Stimulated activated naive CD8-positive, alpha-beta T cell treated with anti-CD3 and anti-CD28 coated beads, Interleukin-15, Interleukin-2, amounts not matched to agents 100 ng/mL and 50 ng/mL, for 24 hours (primary cell): ENCODE measurements around the gene HMOX1.
"Not testable (repeated sequence)": the region's sequence is repeated elsewhere in the genome, so short reads cannot be mapped to it uniquely, and the experiment has no call there.

Experiments used
- H3K27ac Mint-ChIP-seq: one replicate; pipeline ENCODE4 v1.8.0; 2021; ENCODE audit warnings: mild to moderate bottlenecking, mixed read lengths
- H3K27me3 Mint-ChIP-seq: one replicate; pipeline ENCODE4 v1.8.0; 2021; ENCODE audit warnings: mixed read lengths
- H3K36me3 Mint-ChIP-seq: one replicate; pipeline ENCODE4 v1.8.0; 2021; ENCODE audit warnings: low read depth, mixed read lengths
- H3K4me1 Mint-ChIP-seq: one replicate; pipeline ENCODE4 v1.8.0; 2021; ENCODE audit warnings: low read depth, mixed read lengths
- H3K4me3 Mint-ChIP-seq: one replicate; pipeline ENCODE4 v1.8.0; 2021; ENCODE audit warnings: mild to moderate bottlenecking, mixed read lengths
- H3K9me3 Mint-ChIP-seq: one replicate; pipeline ENCODE4 v1.8.0; 2021; ENCODE audit warnings: mixed read lengths

HMOX1 gene

DNA sequence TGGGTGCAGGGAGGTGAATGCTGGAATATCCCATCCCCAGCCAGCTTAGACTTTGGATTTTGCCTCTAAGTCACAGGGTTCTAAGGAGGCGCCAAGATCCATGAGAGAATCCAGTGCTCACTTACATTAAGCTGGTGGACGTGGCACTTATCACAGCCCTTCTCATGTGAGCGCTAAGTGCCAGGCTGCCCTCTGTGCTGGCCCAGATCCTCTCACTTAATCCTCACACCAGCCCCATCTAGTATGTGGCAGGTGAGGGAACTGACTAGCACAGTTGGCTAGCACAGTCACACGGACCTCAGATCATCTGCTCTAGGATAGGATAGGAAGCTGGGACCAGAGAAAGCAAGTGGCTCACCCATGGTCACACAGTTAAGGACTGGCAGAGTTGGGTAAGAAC is 3.6 kb downstream of the HMOX1 start:
- Mint-ChIP-seq H3K4me1 (peaks cover 12% of the 10 kb centered on the region), H3K9me3 (no peaks in the 10 kb centered on the region), H3K27ac (no peak overlapping the region), H3K27me3 (peaks cover 24% of the 10 kb centered on the region), H3K4me3 (no peak overlapping the region), H3K36me3 (no peaks in the 10 kb centered on the region)

- Mint-ChIP-seq H3K27me3 (peaks cover 27% of the 10 kb centered on the region), H3K36me3 (no peaks in the 10 kb centered on the region), H3K4me3 (no peak overlapping the region), H3K9me3 (no peaks in the 10 kb centered on the region), H3K4me1 (peaks cover 12% of the 10 kb centered on the region), H3K27ac (no peak overlapping the region)
Observed at GRCh38 chr22:35384975-35385588, 4.2 kb downstream of the HMOX1 start.

- no peaks in the 10 kb centered on the region for H3K36me3 Mint-ChIP-seq
- H3K27me3 Mint-ChIP-seq = peaks cover 15% of the 10 kb centered on the region
Observed at GRCh38 chr22:35386670-35387288, 5.9 kb downstream of the HMOX1 start.

DNA sequence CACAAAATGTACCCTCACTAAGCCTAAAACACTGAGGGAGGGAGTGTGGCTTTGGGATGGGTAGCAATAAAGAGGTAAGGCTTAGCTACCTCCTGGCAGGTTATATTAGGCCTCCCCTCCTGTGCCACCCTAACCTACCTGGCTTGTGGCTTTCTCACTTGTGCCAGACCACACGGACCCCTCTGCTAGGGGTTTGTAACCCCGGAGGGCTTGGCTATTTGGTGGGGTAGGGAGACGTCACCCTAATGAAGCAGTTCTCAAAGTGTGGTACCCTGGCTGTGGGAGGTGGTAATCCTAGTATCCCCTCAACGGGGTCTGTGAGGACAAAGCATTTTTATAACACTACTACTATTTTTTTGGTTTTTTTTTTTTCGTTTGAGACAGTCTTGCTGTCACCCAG is 10.0 kb downstream of the HMOX1 start:
- peaks cover 3% of the 10 kb centered on the region for H3K27me3 Mint-ChIP-seq
- no peak overlapping the region for H3K4me3 Mint-ChIP-seq
- no peaks in the 10 kb centered on the region for H3K36me3 Mint-ChIP-seq
- no peak overlapping the region for H3K27ac Mint-ChIP-seq
- H3K4me1 Mint-ChIP-seq = peaks cover 3% of the 10 kb centered on the region
- no peaks in the 10 kb centered on the region for H3K9me3 Mint-ChIP-seq

More at GRCh38 chr22:35386670-35387288, 5.9 kb downstream of the HMOX1 start:
- Mint-ChIP-seq H3K4me1 (peaks cover under 1% of the 10 kb centered on the region), H3K9me3 (no peaks in the 10 kb centered on the region), H3K27ac (no peak overlapping the region), H3K4me3 (no peak overlapping the region)

DNA sequence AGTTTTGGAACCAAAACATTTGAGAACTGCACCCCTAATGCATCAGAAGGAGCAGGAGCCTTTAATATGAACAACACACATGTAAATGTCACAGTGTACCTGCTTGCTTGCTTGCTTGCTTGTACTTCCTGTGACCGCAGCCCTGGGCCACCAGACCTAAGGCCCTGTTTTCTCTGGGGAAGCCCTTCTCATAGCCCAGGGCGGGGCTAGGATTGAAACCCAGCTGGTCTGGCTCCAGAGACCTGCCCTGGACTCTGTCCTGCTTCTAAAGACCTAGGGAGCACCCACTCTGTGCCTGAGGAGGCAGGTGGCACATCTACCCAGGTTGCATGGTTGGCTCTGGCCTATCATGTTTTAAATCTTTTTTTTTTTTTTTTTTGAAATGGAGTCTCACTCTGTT is 11.5 kb downstream of the HMOX1 start:
- peaks cover 3% of the 10 kb centered on the region for H3K4me1 Mint-ChIP-seq
- no peak overlapping the region for H3K4me3 Mint-ChIP-seq
- H3K9me3 Mint-ChIP-seq = no peaks in the 10 kb centered on the region
- H3K27me3 Mint-ChIP-seq = peaks cover 3% of the 10 kb centered on the region
- H3K27ac Mint-ChIP-seq = no peak overlapping the region
- no peaks in the 10 kb centered on the region for H3K36me3 Mint-ChIP-seq

DNA sequence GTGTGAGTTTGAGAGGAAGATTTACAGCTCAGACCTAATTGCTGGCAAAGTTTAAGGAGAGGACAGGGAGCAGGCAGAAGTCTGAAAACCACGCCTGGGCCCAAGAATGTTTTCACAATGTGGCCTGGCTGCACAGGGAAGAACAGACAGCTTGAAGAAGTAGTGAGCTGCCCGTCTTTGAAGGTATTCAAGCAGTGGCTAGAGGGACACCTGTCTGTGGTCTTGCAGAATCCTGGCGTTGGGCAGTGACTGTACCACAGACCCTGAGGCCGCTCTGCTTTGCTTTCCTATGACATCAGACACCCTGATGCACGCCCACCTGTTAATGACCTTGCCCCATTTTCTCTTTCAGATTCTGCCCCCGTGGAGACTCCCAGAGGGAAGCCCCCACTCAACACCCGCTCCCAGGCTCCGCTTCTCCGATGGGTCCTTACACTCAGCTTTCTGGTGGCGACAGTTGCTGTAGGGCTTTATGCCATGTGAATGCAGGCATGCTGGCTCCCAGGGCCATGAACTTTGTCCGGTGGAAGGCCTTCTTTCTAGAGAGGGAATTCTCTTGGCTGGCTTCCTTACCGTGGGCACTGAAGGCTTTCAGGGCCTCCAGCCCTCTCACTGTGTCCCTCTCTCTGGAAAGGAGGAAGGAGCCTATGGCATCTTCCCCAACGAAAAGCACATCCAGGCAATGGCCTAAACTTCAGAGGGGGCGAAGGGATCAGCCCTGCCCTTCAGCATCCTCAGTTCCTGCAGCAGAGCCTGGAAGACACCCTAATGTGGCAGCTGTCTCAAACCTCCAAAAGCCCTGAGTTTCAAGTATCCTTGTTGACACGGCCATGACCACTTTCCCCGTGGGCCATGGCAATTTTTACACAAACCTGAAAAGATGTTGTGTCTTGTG is 12.5 kb downstream of the HMOX1 start:
- Mint-ChIP-seq H3K27ac (no peak overlapping the region), H3K9me3 (no peaks in the 10 kb centered on the region), H3K4me3 (no peak overlapping the region), H3K4me1 (peaks cover 3% of the 10 kb centered on the region), H3K36me3 (no peaks in the 10 kb centered on the region), H3K27me3 (peaks cover 3% of the 10 kb centered on the region)

DNA sequence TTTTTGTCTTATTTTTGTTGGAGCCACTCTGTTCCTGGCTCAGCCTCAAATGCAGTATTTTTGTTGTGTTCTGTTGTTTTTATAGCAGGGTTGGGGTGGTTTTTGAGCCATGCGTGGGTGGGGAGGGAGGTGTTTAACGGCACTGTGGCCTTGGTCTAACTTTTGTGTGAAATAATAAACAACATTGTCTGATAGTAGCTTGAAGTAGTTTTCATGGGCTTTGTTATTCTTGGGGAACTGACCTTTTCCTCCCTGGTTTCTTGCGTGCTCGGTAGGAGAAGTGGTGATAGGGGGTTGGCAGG is 13.1 kb downstream of the HMOX1 start:
- peaks cover 3% of the 10 kb centered on the region for H3K27me3 Mint-ChIP-seq
- H3K27ac Mint-ChIP-seq = no peak overlapping the region
- H3K4me1 Mint-ChIP-seq = peaks cover 3% of the 10 kb centered on the region
- H3K36me3 Mint-ChIP-seq = no peaks in the 10 kb centered on the region
- H3K9me3 Mint-ChIP-seq = no peaks in the 10 kb centered on the region
- H3K4me3 Mint-ChIP-seq = no peak overlapping the region

DNA sequence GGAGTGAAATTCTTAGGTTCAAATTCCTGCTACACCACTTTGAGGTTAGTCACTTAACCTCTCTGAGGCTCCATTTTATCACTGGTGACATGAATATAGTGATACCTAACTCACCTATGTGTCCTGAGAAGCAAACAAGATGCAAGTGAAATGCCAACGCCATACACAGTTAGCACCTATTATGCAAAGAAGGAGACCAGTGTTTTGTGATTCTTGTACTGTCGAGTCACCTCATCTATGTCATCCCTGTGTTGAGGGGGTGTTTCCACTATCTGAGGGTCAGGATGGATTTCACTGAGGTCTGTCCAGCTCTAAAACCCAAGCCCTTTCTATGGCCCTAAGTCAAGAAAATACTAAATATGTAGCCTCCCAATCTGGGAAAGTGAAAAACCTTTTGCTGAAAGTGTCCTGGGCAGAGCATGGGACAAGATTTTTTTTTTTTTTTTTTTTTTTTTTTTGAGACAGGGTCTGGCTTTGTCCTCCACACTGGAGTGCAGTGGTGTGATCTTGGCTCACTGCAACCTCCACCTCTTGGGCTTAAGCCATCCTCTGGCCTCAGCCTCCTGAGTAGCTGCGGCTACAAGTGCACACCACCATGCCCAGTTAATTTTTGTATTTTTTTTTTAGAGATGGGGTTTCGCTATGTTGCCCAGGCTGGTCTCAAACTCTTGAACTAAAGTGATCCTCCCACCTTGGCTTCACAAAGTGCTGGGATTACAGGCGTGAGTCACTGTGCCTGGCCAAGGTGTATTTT is 14.1 kb downstream of the HMOX1 start:
- Mint-ChIP-seq H3K9me3 (no peaks in the 10 kb centered on the region), H3K4me1 (peaks cover 12% of the 10 kb centered on the region), H3K27ac (no peak overlapping the region), H3K36me3 (peaks cover 2% of the 10 kb centered on the region), H3K4me3 (no peak overlapping the region), H3K27me3 (peaks cover 1% of the 10 kb centered on the region)

DNA sequence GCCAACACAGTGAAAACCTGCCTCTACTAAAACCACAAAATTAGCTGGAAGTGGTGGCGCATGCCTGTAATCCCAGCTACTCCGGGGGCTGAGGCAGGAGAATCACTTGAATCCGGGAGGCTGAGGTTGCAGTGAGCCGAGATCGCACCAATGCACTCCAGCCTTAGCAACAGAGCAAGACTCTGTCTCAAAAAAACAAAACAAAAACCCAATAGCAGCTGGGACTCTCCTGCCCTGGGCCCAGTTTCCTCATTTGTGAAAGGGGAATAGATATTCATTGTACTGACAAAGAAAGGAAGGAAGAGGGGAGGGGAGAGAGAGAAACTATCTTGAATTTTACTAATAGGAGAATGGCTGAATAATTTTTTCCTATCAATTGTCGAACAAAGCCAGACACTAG is 15.7 kb downstream of the HMOX1 start:
- not testable (repeated sequence) for H3K27me3 Mint-ChIP-seq, H3K4me3 Mint-ChIP-seq, H3K27ac Mint-ChIP-seq, H3K9me3 Mint-ChIP-seq
- peaks cover 13% of the 10 kb centered on the region for H3K36me3 Mint-ChIP-seq
- peaks cover 22% of the 10 kb centered on the region for H3K4me1 Mint-ChIP-seq

DNA sequence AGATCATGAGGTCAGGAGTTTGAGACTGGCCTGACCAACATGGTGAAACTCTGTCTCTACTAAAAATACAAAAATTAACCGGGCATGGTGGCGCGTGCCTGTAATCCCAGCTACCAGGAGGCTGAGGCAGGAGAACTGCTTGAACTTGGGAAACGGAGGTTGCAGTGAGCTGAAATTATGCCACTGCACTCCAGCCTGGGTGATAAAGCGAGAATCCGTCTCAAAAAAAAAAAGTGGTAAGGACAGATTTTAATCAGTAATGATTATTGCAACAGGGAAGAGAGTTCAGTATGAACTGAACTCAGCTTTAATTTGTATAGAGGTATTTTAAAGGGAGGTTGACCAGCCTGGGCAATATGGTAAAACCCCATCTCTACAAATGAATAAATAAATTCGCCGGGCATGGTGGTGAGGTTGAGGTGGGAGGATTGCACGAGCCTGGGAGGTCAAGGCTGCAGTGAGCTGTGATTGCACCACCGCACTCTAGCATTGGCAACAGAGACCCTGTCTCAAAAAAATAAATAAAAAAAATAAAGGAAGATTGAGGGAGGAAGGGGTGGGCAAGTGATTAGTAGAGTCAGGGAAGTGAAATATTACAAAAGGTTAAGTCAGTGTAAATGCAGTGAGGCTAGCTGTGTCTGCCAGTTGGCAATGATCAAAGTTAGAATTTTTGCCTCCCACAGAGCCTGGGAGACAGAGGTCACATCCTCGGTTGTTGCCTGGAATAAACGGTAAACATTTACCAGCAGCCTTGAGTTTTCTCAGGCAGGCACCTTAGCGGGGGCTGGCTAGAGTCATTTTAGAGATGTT is 16.4 kb downstream of the HMOX1 start:
- Mint-ChIP-seq H3K27ac (no peak overlapping the region), H3K4me1 (peaks cover 28% of the 10 kb centered on the region), H3K4me3 (no peak overlapping the region), H3K36me3 (peaks cover 20% of the 10 kb centered on the region), H3K9me3 (no peaks in the 10 kb centered on the region), H3K27me3 (no peaks in the 10 kb centered on the region)

DNA sequence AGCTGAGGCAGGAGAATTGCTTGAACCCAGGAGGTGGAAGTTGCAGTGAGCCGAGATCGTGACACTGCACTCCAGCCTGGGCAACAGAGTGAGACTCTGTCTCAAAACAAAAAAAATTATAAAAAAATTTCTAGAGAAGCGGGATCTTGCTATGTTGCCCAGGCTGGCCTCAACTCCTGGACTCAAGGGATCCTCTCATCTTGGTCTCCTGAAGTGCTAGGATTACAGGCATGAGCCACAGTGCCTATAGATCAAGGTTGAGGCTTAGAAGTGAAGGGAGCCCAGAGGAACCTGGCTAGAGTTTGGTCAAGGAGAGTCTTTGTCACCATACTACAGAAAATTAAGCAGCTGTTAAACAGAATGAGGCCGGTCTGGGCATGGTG is 17.7 kb downstream of the HMOX1 start:
- Mint-ChIP-seq H3K4me3 (peak overlapping the region; percentile 96), H3K27ac (peak overlapping the region; percentile 99), H3K9me3 (no peaks in the 10 kb centered on the region), H3K4me1 (peaks cover 36% of the 10 kb centered on the region), H3K27me3 (no peaks in the 10 kb centered on the region), H3K36me3 (peaks cover 28% of the 10 kb centered on the region)

- Mint-ChIP-seq H3K4me1 (peaks cover 36% of the 10 kb centered on the region), H3K4me3 (peak overlapping the region; percentile 96), H3K27ac (peak overlapping the region; percentile 99), H3K9me3 (no peaks in the 10 kb centered on the region), H3K27me3 (no peaks in the 10 kb centered on the region), H3K36me3 (peaks cover 34% of the 10 kb centered on the region)
Observed at GRCh38 chr22:35399114-35399677, 18.3 kb downstream of the HMOX1 start.

DNA sequence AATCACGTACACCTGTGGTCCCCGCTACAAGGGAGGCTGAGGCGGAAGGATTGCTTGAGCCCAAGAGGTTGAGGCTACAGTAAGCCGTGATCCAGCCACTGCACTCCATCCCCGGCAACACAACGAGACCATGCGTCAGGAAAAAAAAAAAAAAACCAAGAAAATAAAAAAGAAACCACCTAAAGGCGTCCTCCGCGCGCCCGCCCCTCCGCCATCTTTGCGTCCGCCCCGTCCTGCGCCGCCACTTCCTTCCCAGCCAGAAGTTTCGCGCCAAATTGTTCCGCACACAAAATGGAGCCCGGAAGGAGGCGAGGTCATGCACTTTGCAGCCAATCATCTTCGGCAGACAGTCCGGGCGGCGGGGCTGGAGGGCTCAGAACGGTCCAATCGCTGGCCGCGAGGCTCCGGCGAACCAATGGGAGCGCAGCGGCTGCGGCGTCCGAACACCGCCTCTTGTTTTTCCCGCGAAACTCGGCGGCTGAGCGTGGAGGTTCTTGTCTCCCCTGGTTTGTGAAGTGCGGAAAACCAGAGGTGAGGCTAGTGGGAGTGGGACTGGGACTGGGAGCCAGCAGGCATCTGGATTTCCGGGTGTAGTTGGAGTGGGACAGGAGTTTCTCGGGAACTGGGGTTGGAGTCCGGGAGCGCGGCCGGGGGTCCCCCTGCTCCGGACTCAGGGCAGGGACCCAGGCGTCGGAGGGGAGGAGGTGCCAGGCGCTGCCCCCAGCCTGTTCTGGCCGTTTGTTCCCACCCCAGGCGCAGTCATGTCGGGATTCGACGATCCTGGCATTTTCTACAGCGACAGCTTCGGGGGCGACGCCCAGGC is 19.0 kb downstream of the HMOX1 start, which contains the start of gene MCM5:
Gene MCM5, plus strand, starts transcription at position 463 of the 823 bp plus-strand sequence. Its CDS starts 299 bp downstream, at position 762.
- Mint-ChIP-seq H3K4me1 (peaks cover 36% of the 10 kb centered on the region), H3K27me3 (no peaks in the 10 kb centered on the region), H3K4me3 (peak within 1 kb of the TSS; percentile 96), H3K36me3 (peaks cover 40% of the 10 kb centered on the region), H3K9me3 (no peaks in the 10 kb centered on the region), H3K27ac (peak within 1 kb of the TSS; percentile 99)
